Fibroblast of lung (primary cell): ENCODE results near the gene SDC4. TPM values are rescaled to one million over a fixed set of nuclear protein-coding genes. Genes with fewer than 3 reads are reported as not detected.

ENCODE experiments used
- DNase-seq, 2 donors: peaks; one replicate each; pipeline versions ENCODE4 v3.0.0 to v3.0.0-alpha.2; 2010; ENCODE audit warnings: low read depth in 2 of 2
- H2AFZ ChIP-seq: 2 replicates; pipeline ENCODE4 v1.5.1; 2012; ENCODE audit warnings: low read length, control low read depth, inconsistent platforms
- H3K27ac ChIP-seq: 2 replicates; pipeline ENCODE4 v1.5.1; 2011; ENCODE audit warnings: low read length, control low read depth; ENCODE audit not compliant: insufficient read depth
- H3K27me3 ChIP-seq: 2 replicates; pipeline ENCODE4 v1.5.1; 2011; ENCODE audit warnings: mild to moderate bottlenecking, low read length; ENCODE audit not compliant: control insufficient read depth, insufficient read depth
- H3K36me3 ChIP-seq: 2 replicates; pipeline ENCODE4 v1.5.1; 2011; ENCODE audit warnings: low read length; ENCODE audit not compliant: control insufficient read depth, insufficient read depth
- H3K4me1 ChIP-seq: 2 replicates; pipeline ENCODE4 v1.5.1; 2011; ENCODE audit warnings: low read length; ENCODE audit not compliant: control insufficient read depth, insufficient read depth; ENCODE audit errors: extremely low read depth
- H3K4me2 ChIP-seq: 2 replicates; pipeline ENCODE4 v1.5.1; 2011; ENCODE audit warnings: low read length, control low read depth; ENCODE audit not compliant: insufficient read depth; ENCODE audit errors: extremely low read depth
- H3K4me3 ChIP-seq, 4 experiments: fragments of 200-600 bp in 1 of 4; sonication (generic) in 1 of 4; replicated peaks in 1 of 4; 2 replicates each; pipeline ENCODE4 v1.5.1; 2011 to 2016; ENCODE audit warnings: low read length in 4 of 4, low read depth in 3 of 4, mild to moderate bottlenecking in 3 of 4, control low read depth in 2 of 4, inconsistent platforms in 1 of 4, mixed read lengths in 1 of 4; ENCODE audit not compliant: insufficient read depth in 1 of 4; ENCODE audit errors: control extremely low read depth in 1 of 4
- H3K79me2 ChIP-seq: 2 replicates; pipeline ENCODE4 v1.5.1; 2012; ENCODE audit warnings: mild to moderate bottlenecking, low read length, inconsistent platforms; ENCODE audit not compliant: control insufficient read depth, insufficient read depth
- H3K9ac ChIP-seq: 2 replicates; pipeline ENCODE4 v1.5.1; 2011; ENCODE audit warnings: mild to moderate bottlenecking, low read length, control low read depth; ENCODE audit not compliant: insufficient read depth
- H3K9me3 ChIP-seq: 2 replicates; pipeline ENCODE4 v1.5.1; 2012; ENCODE audit warnings: low read depth, low read length; ENCODE audit not compliant: control insufficient read depth, insufficient read depth
- H4K20me1 ChIP-seq: 2 replicates; pipeline ENCODE4 v1.5.1; 2011; ENCODE audit warnings: low read length; ENCODE audit not compliant: control insufficient read depth, insufficient read depth; ENCODE audit errors: extremely low read depth
- CTCF ChIP-seq, 2 donors: IDR thresholded peaks in 1 of 2; conservative IDR thresholded peaks in 1 of 2; 1 replicate in 1 of 2; 2 replicates in 1 of 2; pipeline ENCODE4 v1.5.1; 2011 to 2012; ENCODE audit warnings: low read length in 2 of 2, control low read depth in 1 of 2, inconsistent platforms in 1 of 2, low read depth in 1 of 2, mild to moderate bottlenecking in 1 of 2
- EZH2 ChIP-seq: IDR thresholded peaks from 2 replicates; pipeline ENCODE4 v1.5.1; 2012; ENCODE audit warnings: low read length, control low read depth, mild to moderate bottlenecking; ENCODE audit errors: missing control alignments
- polyA plus RNA-seq, 2 donors: library from polyadenylated mRNA; depleted of rRNA in 1 of 2; stranded (reverse) in 1 of 2; unstranded in 1 of 2; fragments of >200 nt; gene quantifications; 2 replicates each; pipeline ENCODE4 v1.2.1, GENCODE V29; 2011 to 2012; ENCODE audit warnings: missing spikeins in 1 of 2
- total RNA-seq: library from RNA; depleted of rRNA; stranded (reverse); fragments of >200 nt; gene quantifications from 2 replicates; pipeline ENCODE4 v1.2.1, GENCODE V29; 2014

SDC4 gene
- total and polyA plus RNA-seq, 2 donors (not counting 1 experiment from before 2014, with no cell fraction given), result 175 to 312 TPM

DNA sequence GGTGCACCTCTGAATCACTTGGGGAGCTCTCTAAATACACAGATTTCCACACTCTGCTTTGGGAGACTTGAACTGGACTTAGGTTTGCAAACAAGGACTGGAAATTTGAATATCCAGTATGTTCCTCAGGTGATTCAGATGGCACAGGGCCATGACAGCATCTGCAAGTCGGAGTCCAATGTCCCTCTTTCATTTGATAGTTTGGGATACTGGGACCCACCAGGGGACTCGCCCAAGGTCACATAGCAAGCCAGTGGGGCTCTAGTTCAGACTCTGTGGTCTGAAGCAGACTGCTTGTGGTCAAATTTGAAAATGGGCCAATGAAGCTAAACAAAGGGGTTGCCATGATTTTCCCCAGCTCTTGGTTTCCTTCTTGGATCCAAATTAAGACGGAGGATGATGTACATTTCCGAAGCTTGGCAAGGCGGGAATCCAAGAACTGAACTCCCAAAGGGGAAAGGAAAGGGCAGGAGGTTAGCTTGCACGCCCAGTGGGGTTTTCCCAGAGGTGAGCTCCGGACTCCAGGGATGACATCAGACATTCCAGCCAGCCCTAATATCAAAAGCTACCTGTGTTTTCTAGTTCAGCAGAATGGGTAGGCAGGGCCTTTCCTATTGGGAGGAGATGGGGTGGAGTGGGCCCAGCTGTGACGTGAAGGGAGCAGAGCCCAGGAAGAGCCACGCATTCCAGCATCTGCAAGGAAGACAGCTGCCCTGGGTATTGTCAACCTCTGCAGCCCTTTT lies 11.4 kb upstream of the SDC4 start:
- Histone ChIP-seq H3K36me3 (no peaks in the 10 kb centered on the region), H3K4me3 (no peak overlapping the region), H3K9me3 (no peaks in the 10 kb centered on the region), H3K4me2 (no peak overlapping the region), H4K20me1 (no peaks in the 10 kb centered on the region), H3K9ac (no peak overlapping the region), H3K79me2 (peaks cover 9% of the 10 kb centered on the region), H2AFZ (no peak overlapping the region), H3K27me3 (no peaks in the 10 kb centered on the region), H3K4me1 (peaks cover 33% of the 10 kb centered on the region), H3K27ac (peak overlapping the region; percentile 68)
- TF ChIP-seq CTCF (conservative IDR thresholded peaks at IDR 0.05 in 1 of 2, IDR thresholded peaks at IDR 0.05 in 1 of 2; ENCODE audit: low read depth in 1 of 2, low read length in 2 of 2) (no peak), EZH2 (no peak)
- DNase-seq, result peak; percentile 67 to 82

DNA sequence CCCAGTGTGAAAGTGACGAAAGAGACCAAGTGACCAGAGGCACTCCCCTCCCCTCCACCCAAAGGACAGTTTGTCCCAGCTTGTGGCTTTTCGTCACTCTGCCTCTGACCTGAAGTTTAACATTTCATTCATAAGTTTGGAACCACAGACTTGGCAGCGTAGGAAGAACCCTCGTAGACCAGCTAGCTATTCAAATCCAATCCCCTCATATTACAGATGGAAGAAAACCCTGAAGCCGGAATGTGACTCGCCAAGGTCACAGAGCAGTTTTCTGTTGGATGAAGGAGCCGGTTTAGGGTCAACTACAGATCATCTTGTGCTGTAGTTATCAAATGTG lies 10.8 kb upstream of the SDC4 start:
- DNase-seq, result peak; percentile 81 to 88
- peaks cover 7% of the 10 kb centered on the region for H3K79me2 ChIP-seq
- H3K9ac ChIP-seq, result no peak overlapping the region
- peak overlapping the region; percentile 68 for H3K27ac ChIP-seq
- H3K9me3 ChIP-seq, result no peaks in the 10 kb centered on the region
- no peak overlapping the region for H2AFZ ChIP-seq
- no peaks in the 10 kb centered on the region for H4K20me1 ChIP-seq
- H3K4me3 ChIP-seq, result no peak overlapping the region
- peaks cover 35% of the 10 kb centered on the region for H3K4me1 ChIP-seq
- no peaks in the 10 kb centered on the region for H3K36me3 ChIP-seq
- H3K4me2 ChIP-seq, result peak overlapping the region; percentile 58
- TF ChIP-seq CTCF (conservative IDR thresholded peaks at IDR 0.05 in 1 of 2, IDR thresholded peaks at IDR 0.05 in 1 of 2; ENCODE audit: low read depth in 1 of 2, low read length in 2 of 2) (no peak), EZH2 (no peak)
- no peaks in the 10 kb centered on the region for H3K27me3 ChIP-seq

DNA sequence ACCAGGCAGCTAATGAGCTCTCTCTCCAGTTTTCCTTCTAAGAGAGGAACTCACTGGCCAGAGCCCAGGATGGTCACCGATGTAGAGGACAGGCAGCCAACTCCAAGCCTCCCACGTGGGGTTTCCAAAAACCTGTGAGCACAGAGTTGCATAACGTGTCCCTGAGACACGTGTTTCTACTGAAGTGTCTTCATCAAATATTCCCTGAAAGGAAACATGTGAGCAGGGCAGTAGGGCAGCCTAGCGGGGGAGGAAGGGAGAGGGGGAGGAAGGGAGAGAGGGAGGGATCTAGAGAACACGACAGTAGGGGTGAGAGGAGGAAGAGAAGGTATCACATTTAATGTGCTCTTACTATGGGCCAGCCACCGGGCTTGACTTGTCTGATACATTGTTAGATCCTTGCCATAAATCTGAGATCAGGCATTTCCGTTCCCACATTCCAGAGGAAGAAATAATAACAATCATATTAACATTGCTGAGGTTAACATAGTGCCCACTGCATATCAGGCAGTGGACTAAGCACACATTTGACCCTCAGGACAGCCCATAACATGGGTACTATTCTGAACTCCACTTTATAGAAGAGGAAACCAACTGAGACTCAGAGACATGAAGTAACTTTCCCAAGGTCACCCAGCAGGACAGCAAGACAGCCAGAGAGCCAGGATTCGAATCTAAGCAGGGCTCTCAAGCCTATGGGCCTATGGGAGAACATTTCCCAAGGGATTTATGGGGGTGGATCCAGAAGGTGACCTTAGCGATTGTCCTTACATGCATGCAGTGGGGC lies 10.3 kb upstream of the SDC4 start:
- peak overlapping the region; percentile 58 for H3K4me2 ChIP-seq
- H3K9me3 ChIP-seq, result no peaks in the 10 kb centered on the region

More for the DNA sequence above, 10.3 kb upstream of the SDC4 start:
- Histone ChIP-seq H3K27me3 (no peaks in the 10 kb centered on the region), H3K9ac (no peak overlapping the region), H3K36me3 (no peaks in the 10 kb centered on the region), H3K79me2 (peaks cover 2% of the 10 kb centered on the region), H4K20me1 (no peaks in the 10 kb centered on the region), H3K27ac (peak overlapping the region; percentile 68), H2AFZ (peak overlapping the region; percentile 32), H3K4me1 (peaks cover 34% of the 10 kb centered on the region), H3K4me3 (no peak overlapping the region)
- TF ChIP-seq EZH2, result no peak
- no peak for TF ChIP-seq CTCF (conservative IDR thresholded peaks at IDR 0.05 in 1 of 2, IDR thresholded peaks at IDR 0.05 in 1 of 2; ENCODE audit: low read depth in 1 of 2, low read length in 2 of 2)
- peak; percentile 74 to 81 for DNase-seq
